Ascending aorta (tissue), 2 donors: ENCODE data around the gene FARP1. TPM values are rescaled to one million over a fixed set of nuclear protein-coding genes. Genes with fewer than 3 reads are reported as not detected.

ENCODE experiments used
- DNase-seq, 2 donors: peaks; one replicate each; pipeline ENCODE4 v3.0.0-alpha.2; 2019; ENCODE audit warnings: low spot score in 2 of 2
- H3K27ac ChIP-seq, 2 donors: fragments of 200-600 bp; sonication (generic); one replicate each; pipeline ENCODE4 v1.5.1; 2016 to 2017; ENCODE audit warnings: mild to moderate bottlenecking in 1 of 2
- H3K27me3 ChIP-seq: fragments of 200-600 bp; sonication (generic); one replicate; pipeline ENCODE4 v1.5.1; 2017
- H3K36me3 ChIP-seq, 2 donors: fragments of 200-600 bp; sonication (generic); one replicate each; pipeline ENCODE4 v1.5.1; 2016
- H3K4me1 ChIP-seq, 2 donors: fragments of 200-600 bp; sonication (generic); one replicate each; pipeline ENCODE4 v1.5.1; 2016 to 2017; ENCODE audit warnings: mild to moderate bottlenecking in 1 of 2
- H3K4me3 ChIP-seq, 2 donors: fragments of 200-600 bp; sonication (generic); one replicate each; pipeline ENCODE4 v1.5.1; 2016 to 2017; ENCODE audit warnings: mild to moderate bottlenecking in 1 of 2
- H3K9me3 ChIP-seq, 2 donors: fragments of 200-600 bp; sonication (generic); one replicate each; pipeline ENCODE4 v1.5.1; 2016
- intact Hi-C: fragments of 100-400 bp; cut with DNase I; formaldehyde crosslinking; loops from one replicate; pipeline ENCODE4 v1.15.1; 2023
- total RNA-seq: library from RNA; depleted of rRNA; stranded (reverse); fragments of >200 nt; gene quantifications from one replicate; pipeline ENCODE4 v1.1.0, GENCODE V29; 2016
- TF ChIP-seq, protein P1 (sequence below), 3 experiments: fragments of 200-600 bp in 2 of 3; fragments of 450-650 bp in 1 of 3; sonication (generic) in 2 of 3; IDR thresholded peaks; one replicate each; pipeline ENCODE4 v1.5.1; 2016 to 2019; ENCODE audit warnings: antibody characterized with exemption in 3 of 3, mild to moderate bottlenecking in 1 of 3, moderate library complexity in 1 of 3

Gene FARP1
- total RNA-seq, 1 donor from 2014 or later: 80.8 TPM

DNA sequence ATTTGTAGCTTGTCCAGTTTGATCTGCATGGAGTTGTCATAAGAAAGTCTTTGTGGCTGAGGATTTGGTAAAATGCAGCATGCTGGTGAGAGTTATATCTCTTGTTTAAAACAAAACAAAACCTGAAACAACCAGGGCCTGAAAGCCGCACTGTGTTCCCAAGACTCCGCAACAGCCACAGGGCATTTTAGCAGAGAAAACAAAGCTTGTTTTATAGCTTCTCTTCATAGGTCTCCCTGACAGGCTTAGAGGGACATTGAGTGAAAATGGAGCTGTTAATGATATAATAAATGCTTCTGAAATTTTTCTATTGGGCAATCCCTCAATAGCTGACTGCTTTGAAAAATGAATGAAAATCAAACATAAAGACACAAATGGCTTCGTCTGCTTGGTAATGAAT lies 182.8 kb downstream of the FARP1 start:
- intact Hi-C loops: no loop called here
- Histone ChIP-seq H3K27me3 (no peaks in the 10 kb centered on the region), H3K4me3 (no peak overlapping the region), H3K36me3 (no peaks in the 10 kb centered on the region), H3K4me1 (no peaks in the 10 kb centered on the region), H3K27ac (no peak overlapping the region), H3K9me3 (no peaks in the 10 kb centered on the region)
- DNase-seq: no peak
- TF ChIP-seq, protein P1, sequence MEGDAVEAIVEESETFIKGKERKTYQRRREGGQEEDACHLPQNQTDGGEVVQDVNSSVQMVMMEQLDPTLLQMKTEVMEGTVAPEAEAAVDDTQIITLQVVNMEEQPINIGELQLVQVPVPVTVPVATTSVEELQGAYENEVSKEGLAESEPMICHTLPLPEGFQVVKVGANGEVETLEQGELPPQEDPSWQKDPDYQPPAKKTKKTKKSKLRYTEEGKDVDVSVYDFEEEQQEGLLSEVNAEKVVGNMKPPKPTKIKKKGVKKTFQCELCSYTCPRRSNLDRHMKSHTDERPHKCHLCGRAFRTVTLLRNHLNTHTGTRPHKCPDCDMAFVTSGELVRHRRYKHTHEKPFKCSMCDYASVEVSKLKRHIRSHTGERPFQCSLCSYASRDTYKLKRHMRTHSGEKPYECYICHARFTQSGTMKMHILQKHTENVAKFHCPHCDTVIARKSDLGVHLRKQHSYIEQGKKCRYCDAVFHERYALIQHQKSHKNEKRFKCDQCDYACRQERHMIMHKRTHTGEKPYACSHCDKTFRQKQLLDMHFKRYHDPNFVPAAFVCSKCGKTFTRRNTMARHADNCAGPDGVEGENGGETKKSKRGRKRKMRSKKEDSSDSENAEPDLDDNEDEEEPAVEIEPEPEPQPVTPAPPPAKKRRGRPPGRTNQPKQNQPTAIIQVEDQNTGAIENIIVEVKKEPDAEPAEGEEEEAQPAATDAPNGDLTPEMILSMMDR (IDR thresholded peaks at IDR 0.05): no peak

DNA sequence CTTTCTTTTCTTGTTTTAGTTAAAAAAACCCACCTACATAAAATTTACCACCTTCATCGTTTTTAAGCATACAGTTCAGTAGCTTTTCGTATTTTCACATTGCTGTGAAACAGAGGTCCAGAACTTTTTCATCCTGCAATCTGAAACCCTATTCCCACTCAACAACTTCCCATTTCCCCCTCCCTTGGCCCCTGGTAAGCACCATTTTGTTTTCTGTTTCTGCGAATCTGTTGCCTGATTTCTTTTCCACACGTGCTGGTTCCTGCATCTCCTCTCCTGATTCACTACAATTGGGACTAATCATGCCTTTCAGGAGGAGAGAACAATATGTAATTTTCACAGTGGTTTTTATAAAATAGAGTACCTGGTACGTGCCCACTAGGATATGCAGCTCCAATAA lies 183.4 kb downstream of the FARP1 start:
- TF ChIP-seq, protein P1 (IDR thresholded peaks at IDR 0.05): no peak
- Histone ChIP-seq H3K4me1 (no peaks in the 10 kb centered on the region), H3K9me3 (no peaks in the 10 kb centered on the region), H3K27ac (no peak overlapping the region), H3K4me3 (no peak overlapping the region), H3K27me3 (no peaks in the 10 kb centered on the region), H3K36me3 (no peaks in the 10 kb centered on the region)
- no peak for DNase-seq
- intact Hi-C loops: no loop called here

DNA sequence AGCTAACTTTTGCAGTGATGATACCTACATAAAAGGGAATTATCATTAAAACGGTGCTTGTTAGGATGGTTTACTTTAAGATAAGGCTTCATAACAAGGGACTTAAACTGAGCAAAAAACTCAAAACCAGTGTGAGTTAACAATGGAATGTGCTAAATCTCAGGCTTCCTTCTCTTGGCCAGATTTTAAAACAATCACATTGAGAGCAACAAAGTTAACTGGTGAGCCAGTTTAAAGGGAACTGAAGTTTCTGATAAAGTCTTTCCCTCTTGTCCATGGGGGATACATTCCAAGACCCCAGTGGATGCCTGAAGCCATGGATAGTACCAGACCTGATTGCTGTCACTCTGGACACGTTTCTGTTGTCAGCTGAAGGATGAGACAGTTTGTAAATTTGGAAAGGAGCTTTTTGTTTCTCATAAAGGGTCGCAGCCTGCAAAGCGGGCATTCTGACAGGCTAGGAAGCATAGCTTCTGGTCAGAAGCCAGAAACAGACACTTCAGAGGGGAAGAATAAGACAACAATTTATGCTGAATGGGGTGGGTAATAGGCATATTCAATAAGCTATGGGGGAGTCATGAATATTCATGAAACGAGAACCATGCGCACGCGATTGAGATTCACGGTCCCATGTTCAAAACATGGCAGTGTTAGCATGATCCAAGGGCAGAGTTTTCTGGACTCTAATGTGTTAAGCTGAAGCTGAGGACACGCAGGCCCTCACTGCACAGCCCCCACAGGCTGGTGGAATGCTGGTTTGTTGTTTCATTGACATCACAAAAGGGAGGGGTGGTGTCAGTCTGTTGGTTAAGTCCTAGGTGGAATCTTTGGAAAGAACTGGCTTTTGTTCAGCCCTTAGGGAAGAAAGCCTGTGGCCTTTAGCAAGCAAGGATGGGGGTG lies 184.7 kb downstream of the FARP1 start:
- no peak overlapping the region for H3K27ac ChIP-seq
- H3K27me3 ChIP-seq: no peaks in the 10 kb centered on the region
- DNase-seq: no peak
- intact Hi-C loops: no loop called here
- TF ChIP-seq, protein P1 (IDR thresholded peaks at IDR 0.05): no peak
- H3K4me1 ChIP-seq: no peaks in the 10 kb centered on the region
- H3K4me3 ChIP-seq: no peak overlapping the region
- H3K9me3 ChIP-seq: no peaks in the 10 kb centered on the region
- no peaks in the 10 kb centered on the region for H3K36me3 ChIP-seq

DNA sequence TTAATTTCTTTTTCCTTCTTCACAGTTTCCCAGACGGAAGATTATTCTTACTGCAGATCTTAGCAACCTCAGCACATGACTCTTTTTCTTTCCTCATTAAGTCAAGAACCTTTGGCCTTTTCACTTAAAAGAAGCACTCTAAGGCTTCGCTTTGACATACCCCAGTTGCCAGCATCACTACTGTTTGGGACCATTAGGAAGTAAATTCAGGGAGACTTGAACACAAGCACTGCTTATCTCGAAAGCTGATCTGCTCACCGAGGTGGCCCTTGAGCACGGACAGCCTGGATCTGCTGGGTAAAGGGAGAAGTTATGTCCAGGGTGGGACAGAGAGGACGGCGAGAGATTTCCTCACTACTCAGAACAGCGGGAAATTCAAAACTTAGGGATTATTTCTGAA lies 185.6 kb downstream of the FARP1 start:
- Histone ChIP-seq H3K4me3 (no peak overlapping the region), H3K36me3 (no peaks in the 10 kb centered on the region), H3K9me3 (no peaks in the 10 kb centered on the region), H3K27me3 (no peaks in the 10 kb centered on the region), H3K4me1 (no peaks in the 10 kb centered on the region), H3K27ac (no peak overlapping the region)
- intact Hi-C loops: no loop called here
- TF ChIP-seq, protein P1 (IDR thresholded peaks at IDR 0.05): no peak
- DNase-seq: no peak

DNA sequence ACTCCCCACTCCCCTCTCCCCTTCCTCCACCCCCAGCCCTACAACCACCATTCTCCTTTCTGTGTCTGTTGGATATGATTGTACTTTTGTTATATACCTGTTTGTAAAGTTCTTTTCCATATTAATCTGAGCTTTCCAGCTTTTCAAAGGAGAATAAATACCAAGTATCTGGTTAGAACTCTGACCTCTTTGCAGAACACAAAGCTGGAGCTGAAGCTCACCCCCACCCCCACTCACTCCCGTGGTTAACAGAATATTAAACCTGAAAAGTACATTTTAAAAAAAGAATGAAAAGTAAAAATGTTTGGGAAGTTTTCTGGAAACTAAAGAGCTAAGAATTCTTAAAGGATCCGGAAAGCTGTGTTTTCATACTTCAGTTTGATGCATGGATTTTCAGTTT lies 189.3 kb downstream of the FARP1 start:
- Histone ChIP-seq H3K4me3 (no peak overlapping the region), H3K9me3 (no peaks in the 10 kb centered on the region), H3K36me3 (no peaks in the 10 kb centered on the region), H3K27ac (no peak overlapping the region), H3K27me3 (no peaks in the 10 kb centered on the region), H3K4me1 (no peaks in the 10 kb centered on the region)
- TF ChIP-seq, protein P1 (IDR thresholded peaks at IDR 0.05): no peak
- intact Hi-C loops: no loop called here
- DNase-seq: no peak
